Lung microvascular endothelial cell (primary cell): ENCODE results near the gene OS9. TPM values are rescaled to one million over a fixed set of nuclear protein-coding genes. Genes with fewer than 3 reads are reported as not detected.

Experiments used
- DNase-seq, 2 donors: peaks; one replicate each; pipeline versions ENCODE4 v3.0.0 to v3.0.0-alpha.2; 2010; ENCODE audit warnings: low read depth in 2 of 2
- total RNA-seq: library from RNA; depleted of rRNA; stranded (reverse); fragments of >200 nt; gene quantifications from 2 replicates; pipeline ENCODE4 v1.2.1, GENCODE V29; 2014

The OS9 gene
- total RNA-seq, 1 donor from 2014 or later, result 234 TPM

DNA sequence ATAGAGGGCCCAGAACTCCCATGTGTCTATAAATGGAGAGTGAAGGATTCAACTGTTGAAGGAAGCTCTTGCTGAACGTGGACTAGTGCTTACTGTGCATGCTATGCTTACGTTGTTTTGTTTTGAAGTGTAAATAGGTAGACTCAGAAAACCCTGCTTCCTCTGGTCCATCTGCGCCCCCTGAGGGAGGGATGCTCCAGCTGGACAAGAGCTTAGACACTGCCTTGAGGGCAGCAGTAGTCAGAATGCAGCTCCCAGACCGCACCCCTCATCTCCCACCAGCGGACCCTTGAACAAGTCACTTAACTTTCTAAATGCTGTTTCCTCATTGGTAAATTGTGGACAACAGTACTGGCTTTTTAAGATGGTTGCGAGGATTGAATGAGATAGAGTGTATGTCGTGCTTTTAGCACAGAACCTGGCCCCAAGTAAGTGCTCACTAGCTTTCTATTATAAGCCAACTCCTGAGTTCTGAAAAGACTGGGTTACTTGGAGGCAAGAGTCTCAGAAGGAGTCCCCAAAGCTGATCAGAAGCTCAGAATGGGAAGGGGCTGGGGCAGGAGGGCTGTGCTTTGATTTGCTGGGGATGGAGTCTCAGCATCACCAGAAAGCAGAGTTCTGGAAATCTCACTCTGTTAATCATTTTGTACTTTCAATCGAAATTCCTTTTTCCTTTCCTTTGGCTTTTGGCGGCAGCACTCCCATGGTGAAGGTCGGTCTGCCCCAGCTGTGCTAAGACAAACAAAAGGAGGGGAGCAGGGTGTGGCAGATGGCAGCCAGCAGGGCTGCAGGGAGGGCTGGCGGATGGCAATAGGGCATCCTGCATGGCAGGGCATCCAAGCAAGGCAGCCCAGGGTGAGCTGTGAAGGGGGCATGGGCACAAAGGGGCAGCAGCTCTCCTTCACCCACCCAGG lies 29.0 kb downstream of the OS9 start:
- no peak for DNase-seq

DNA sequence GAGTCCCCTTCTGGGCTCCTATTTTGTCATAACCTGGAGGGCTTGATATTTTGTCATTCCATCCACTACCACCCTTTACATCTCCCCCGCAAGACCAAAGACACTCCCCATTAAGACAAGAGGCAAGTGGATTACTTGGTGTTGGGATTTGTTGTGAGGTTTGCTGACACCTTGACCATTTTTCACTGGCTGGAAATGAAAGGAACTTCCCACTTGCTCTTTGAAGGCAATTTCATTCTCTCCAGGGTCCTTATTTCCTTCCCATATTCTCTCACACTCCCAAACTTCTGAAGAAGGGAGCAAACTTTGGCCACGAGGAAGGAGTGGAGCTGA lies 29.7 kb downstream of the OS9 start:
- DNase-seq, result no peak

DNA sequence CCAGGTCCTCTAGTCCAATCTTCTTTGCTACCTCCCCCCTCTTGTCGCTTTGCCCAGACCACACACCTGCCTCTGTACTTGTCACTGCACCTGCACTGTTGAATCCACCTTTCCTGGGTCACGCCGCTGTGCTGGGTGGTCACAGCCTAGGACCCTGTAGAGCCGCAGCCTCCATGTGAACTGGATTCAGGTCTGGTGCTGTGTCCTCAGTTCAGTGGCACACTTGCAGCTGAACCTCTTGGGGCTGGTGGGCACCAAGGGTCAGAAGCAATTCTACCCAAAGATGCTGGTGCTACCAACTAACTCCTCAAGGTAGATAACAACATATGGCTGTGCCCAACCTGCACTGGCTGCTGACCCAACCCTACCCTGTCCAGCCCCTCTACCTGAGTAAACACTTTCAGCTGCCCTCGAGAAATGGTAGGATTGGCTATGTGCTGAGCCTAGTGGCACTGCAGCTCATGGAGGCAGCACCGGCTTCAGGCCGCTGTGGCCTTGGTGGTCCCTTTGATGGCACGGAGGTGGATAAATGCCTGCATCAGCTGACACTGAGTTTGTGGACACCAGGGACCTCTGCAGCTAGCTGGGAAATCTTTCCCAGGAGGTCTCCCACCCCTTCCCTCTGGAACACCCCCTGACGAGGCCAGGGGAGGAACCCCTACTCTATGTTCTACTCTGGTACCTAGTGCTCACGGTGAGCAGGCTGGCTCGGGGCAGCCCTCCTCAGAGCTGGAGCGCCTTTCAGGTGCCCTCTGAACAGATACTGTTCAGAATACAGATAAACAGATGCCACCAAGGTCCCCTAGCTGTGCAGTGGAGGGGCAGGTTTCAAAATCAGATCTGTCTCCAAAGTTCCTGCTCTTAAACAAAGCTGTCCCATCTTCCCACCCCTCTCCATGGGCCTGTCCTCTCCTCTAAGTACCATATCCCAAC lies 30.3 kb downstream of the OS9 start:
- DNase-seq, result no peak

DNA sequence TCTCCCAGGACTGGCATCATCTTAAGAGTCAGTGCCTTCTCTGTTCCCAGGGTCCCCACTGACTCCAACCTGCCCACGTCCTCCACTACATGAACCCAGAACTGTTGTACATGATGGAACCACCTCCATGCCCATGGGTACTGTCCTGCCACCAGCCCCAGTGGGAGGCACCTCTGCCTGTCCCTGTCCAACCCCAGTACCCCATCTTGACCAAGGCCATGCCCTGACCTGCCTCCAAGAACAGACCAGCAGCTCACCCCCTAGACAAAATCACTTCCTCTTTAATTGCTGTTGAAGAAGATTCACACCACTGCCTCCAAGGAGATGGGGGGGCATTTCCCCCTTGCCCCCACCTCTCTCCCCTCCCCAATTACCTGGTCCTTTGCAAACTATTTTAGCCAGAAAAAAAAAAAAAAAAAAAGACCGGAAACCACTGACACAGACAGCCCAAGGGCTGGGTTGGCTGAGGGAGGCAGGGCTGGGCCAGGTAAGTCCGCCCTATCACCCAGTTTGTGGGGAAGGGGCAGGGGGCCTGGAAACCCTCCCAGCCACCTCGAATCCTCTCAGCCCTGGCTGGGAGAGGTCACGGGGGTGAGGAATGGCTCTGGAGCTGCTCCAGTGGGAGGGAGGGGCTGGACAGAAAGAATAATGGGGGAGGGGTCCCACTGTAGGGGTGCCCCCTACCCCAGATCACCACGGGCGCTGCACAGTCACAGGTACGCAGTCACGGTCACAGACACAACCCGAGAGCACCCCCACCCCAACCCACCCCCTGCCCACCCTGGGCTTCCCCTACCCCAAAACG lies 31.2 kb downstream of the OS9 start:
- DNase-seq, result no peak

- DNase-seq, result no peak
These were observed 31.9 kb downstream of the OS9 start for GRCh38 chr12:57725851-57726150.

- DNase-seq, result peak; percentile 86 to 90
These were observed 32.4 kb downstream of the OS9 start for GRCh38 chr12:57726151-57726883.

GRCh38 chr12:57726884-57727757 lies 33.2 kb downstream of the OS9 start:
- peak; percentile 41 to 66 for DNase-seq

DNA sequence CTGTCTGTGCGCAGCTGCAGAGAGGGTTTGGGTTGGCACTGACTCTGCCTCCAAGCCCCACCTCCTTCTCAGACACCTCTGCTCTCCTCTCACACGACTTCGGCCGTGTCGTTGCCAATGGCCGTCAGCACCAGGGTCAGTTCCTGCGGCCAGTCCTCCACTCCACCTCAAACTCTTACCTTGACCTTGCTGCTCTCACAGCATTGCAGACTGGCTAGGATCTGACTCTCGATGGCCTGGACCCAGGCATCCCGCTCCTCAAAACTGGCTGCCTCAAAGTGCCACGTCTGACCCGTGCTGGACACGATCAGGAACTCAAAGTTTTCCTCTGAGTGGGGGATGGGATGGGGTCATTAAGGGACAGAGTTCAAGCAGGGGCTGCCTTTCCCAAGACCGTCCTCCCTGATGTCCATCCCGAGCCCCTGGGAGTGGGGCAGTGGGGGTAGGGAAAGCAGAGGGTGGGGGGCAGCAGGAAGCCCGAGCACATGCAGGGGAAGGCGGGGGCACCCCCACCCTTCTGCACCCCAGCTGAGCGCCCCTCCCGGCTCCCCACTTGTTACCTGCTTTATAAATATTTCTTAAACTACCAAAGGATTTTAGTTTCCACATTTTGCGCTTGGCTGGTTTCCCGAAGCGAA lies 33.9 kb downstream of the OS9 start:
- DNase-seq, result no peak

DNA sequence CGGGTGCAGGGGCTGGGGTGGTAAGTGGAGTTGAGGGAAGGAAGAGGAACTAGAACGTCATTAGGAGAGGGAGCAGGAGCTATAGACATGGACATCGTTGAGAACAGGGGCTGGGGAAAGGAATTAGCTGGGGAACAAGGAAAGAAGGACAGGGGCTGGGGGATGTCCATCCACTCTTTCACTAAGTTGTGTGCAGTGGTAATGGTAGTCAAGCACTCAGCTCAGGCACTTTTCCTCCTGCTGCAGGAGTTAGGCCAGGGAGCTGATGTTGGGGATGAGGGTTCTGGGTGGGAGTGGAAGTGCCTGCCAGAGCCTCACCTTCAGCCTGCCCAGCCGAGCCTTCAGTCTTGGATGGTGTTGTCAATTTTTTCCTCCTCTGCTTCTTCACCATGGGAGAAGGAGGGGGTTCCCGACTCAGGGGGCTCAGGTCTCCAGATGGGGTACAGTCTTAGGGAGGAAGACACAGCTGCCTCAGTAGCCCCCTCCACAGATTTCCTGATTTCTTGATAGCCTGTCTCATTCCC lies 35.5 kb downstream of the OS9 start:
- no peak for DNase-seq

DNA sequence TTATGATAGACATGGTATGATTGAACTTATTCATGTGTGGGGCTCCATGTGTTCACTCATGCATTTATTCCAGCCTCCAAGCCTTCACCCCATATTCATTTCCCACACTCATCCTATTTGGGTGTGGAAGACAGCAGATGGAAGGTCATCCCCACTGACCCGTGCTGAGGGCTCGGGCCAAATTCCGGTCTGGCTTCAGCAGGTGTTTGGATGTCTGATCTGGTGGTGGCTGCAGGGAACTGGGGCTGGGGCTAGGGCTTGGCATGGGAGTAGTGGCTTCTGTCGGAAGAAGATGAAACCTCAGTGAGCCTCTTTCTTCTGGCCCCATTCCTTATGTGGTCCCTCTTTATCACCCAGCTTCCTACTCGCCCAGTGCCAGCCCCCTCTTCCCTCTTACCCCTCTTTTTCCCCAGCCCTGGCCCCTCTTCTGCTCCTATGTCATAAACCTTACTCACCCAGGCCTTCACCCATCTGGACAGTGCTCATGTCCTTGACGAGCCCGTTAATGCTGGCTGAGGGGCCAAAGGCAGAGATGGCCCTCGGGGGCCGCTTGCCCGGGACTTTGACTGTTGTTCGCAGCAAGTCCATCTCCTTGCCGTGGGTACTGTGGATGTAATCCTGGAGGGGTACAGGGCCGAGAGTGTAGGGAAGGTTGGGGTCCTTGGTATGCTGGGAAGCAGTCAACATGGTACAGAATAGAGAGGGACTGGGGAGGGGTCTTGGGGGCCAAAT lies 36.6 kb downstream of the OS9 start:
- no peak for DNase-seq

GRCh38 chr12:57731411-57732080 lies 37.6 kb downstream of the OS9 start:
- no peak for DNase-seq

DNA sequence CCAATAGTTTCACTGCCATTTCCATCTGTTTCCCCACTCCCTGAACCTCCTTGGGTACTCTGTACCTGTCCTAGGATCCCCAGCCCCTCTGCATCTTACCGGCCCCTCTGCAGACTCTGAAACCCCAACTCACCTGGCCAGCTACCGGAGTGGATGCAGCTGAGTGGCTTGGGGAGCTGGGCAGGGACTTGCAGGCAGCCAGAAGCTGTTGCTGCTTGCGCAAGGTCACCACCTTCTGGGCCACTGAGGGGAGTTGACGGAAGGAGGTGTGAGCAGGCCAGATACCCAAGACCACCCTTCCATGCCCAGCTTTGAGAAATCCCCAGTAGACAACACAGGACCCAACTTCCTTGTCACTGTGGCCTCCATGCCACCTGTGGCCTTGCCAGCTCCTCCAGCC lies 38.3 kb downstream of the OS9 start:
- DNase-seq, result no peak

DNA sequence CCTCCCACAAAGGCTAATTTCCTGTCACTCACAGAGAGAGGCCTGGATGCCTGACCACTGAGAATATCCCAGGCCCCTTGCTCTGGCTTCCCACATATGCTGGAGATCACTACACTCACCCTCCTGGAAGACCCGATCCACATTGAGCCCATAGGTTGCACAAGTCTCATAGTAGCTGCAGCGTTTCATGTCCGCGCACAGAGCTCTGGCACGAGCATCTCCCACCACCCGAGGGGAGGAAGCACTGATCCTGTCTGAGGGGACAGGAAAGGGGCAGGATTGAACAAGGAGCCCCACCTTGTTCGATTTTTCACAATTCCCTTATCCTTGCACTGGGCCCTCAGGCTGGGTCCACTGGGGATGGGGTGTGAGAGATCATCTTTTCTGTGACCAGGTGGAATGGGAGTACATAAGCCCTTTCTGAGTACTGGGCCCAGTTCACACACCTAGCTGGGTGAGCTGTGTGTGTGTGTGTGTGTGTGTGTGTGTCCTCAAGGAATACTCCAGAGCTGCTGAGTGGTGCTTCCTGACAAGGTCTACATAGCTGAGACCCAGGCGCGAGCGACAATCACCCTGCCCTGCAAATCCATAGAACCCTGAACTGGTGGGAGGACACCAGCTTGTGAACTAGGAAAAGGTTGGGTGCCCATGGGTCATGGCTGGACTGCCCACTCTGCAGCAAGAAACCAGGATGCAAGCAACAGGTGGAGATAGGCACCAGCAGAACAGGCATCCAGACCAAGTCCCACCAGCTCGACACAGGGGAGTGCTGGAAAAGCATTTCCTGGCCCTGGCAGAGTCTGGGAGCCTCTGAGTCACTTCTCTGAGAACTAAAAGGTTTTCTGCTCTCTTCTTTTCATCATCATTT lies 39.0 kb downstream of the OS9 start:
- DNase-seq, result no peak

DNA sequence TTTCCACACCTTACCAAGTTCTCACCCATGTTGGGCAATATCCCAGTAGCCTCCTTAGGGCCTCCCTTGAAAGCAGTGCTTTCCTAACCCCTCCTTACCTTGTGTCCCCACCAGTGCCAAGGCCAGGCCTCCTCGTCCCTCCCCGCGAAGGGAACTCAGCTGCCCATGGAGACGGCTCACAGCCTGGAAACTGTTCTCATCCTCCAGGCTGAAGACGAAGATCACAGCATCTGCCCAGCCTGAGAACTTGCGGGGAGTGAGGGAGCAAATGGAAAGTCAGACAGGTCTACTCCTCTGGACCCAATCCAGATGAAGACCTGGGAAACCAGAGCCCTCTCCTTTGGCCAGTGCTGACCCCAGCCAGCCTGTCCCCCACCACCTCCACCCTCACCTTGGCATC lies 40.0 kb downstream of the OS9 start:
- DNase-seq, result no peak

- DNase-seq, result no peak
These were observed 40.7 kb downstream of the OS9 start for GRCh38 chr12:57734591-57734990.

GRCh38 chr12:57735198-57735855 lies 41.4 kb downstream of the OS9 start:
- no peak for DNase-seq
